T47D (cell line): ENCODE data around the gene TIMP4.

Experiments
- DNase-seq, 2 experiments: peaks; one replicate each; pipeline versions ENCODE4 v3.0.0 to v3.0.0-alpha.2; 2011 to 2012; ENCODE audit warnings: low read depth in 1 of 2, low spot score in 1 of 2
- JUND ChIP-seq: IDR thresholded peaks from 2 replicates; pipeline ENCODE4 v1.6.1; 2012; ENCODE audit warnings: low read depth
- in situ Hi-C: cut with HindIII; loops from 2 replicates; pipeline ENCODE4 v1.10.0; 2016; ENCODE audit warnings: low sequenced_read_pairs, low pct_unique_long_range_greater_than_20kb

TIMP4 gene

DNA sequence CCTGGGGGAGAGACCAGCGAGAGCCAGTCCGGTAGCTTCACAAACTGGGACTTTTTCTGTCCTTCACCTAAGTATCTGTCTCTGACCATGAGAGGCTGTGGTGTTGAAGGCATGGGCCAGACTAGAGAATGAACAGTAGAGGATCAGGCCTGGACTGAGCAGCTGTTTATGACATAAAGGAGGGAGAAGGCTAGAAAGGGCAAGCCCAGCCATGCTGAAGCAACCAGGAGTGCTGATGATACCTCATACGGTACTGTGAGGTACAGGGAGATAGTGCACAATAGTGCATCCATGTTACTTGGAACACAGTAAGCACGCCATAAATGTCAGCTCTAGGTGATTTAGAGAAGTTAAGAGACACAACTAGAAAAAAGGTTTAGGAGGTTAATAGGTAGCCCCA lies 22.6 kb upstream of the TIMP4 start:
- TF ChIP-seq JUND = no peak
- in situ Hi-C loops = no loop called here
- no peak for DNase-seq

DNA sequence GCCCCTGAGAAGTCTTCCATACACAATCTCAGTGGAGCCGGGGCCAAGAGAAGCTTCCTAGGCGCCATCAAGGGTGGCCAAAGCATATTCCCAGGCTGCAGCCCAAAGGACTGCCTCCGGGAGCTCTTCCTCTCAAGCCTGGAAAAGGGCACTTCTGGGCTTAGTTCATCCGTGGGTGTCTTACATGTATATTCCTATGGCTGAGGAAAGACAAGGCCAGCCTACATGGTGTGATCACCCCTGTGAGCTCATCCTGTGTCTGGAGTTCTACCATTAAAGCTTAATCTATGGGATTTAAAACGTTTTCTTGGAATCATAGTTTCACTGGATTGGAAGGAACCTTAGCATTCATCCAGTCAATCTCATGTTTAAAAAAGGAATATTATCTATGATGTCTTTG lies 21.9 kb upstream of the TIMP4 start:
- no peak for TF ChIP-seq JUND
- in situ Hi-C loops = no loop called here

DNA sequence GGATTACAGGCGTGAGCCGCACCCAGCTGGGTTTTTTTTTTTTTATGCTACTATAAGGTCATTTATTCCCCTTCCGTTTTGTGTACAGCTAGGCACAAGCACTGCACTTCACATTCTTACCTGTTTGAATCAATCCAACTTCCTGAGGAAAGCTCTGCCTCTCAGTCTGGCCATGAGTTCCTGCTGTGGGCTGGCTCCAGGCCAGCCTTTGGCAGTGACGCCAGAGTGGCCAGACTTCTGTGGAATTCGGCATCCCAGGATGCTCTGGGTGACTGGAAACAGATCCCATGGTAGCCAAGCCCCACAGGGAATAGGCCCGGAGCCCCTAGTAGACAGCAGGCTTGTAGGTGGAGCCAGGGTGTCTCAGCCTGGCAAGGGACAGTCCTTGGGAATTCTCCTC lies 21.5 kb upstream of the TIMP4 start:
- peak; percentile 37 to 54 for DNase-seq
- no peak for TF ChIP-seq JUND
- in situ Hi-C loops = no loop called here

More for the DNA sequence above, 21.9 kb upstream of the TIMP4 start:
- no peak for DNase-seq

DNA sequence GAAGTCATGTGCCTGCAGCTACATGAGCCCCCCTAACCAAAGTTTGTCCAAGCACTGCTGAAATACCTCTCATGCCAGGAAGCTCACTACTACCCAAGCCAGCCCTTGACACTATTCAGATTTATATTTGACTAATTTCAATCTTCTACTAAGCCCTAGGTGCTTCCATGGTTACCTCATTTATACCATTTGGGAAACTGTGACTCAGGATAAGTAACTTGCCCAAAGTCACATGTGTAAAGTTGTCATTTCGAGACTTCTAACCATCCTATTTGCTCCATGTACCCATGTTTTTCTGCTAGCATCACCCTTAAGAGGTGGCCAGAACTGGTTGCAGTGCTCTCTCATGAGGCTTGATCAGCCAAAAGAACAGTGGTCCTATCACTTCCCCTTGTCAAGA lies 20.7 kb upstream of the TIMP4 start:
- no peak for TF ChIP-seq JUND
- in situ Hi-C loops = no loop called here
- DNase-seq = no peak

DNA sequence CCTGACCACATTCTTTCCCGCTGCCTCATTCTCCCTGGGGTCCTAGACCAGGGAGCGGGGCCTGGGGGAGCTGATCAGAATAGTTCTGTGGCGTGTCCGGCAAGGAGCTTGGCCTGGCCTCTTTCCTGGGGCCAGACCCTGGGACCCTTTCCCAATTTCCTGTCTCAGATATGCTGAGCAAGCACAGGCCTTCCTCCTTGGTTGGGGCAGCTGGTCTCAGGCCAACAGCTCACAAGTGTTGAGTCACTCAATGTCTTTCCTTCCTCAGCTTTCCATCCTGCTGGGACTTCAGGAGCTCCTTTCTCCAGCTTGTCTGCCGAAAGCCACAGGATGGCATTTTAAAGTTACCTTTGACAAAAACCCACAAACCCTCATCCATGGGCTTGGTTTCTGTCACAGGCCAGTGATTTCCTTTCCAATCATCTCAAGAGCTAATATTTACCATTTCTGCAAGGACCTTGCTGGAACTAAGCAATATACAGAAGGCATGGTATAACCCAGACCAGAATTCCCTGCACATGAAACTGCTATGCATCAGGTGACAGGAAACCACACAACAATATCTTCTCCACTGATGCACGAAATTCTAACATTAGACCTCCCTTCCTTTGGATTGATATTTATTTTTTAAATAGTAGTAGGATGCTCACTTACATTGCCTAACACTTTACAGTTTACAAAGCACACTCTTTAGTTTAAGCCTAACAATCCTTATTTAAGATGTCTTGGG lies 19.5 kb upstream of the TIMP4 start:
- in situ Hi-C loops = no loop called here
- no peak for TF ChIP-seq JUND
- no peak for DNase-seq

DNA sequence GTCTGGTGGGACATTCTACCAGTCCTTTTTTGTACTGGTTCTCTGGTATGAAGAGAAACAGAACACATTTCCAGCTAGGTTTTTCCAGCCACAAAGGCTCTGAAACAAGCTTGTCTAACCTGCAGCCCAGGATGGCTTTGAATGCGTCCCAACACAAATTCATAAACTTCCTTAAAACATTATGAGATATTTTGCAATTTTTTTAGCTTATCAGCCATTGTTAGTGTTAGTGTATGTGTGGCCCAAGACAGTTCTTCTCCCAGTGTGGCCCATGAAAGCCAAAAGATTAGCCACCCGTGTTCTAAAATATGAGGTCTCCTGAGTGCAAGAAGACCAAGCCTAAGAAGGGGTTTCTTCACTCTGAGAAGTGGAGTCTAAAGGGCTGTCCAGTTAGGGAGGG lies 18.4 kb upstream of the TIMP4 start:
- DNase-seq = no peak
- TF ChIP-seq JUND = no peak
- in situ Hi-C loops = no loop called here

DNA sequence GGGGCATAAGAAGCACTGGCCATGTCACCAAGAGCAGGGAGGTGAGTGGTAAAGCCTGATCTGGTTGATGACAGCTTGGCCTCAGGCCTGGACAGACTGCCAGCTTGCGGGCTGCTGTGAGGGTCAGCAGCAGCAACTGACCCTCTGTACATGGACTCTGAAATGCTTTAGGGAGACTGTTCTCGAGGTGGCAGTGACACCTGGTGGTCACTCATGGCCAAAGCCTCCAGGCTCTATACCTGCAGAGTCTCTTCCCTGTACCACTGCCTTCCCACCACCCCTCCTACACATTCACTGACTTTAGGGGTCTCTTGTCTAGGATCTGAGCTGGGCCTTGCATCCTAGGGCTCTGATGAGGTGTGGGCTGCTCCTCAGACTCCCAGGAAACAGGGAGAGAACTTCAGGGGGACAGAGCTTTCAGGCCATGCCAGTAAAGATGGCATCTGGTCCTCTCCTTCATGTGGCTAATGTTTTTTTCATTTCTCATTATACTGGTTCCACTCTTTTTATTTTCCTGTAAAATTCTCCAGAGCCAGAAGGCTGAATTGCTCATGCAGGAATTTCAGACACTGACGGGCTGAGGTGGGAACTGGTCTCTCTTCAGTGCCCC lies 17.2 kb upstream of the TIMP4 start:
- in situ Hi-C loops = no loop called here
- peak; percentile 60 to 67 for DNase-seq
- TF ChIP-seq JUND = no peak

DNA sequence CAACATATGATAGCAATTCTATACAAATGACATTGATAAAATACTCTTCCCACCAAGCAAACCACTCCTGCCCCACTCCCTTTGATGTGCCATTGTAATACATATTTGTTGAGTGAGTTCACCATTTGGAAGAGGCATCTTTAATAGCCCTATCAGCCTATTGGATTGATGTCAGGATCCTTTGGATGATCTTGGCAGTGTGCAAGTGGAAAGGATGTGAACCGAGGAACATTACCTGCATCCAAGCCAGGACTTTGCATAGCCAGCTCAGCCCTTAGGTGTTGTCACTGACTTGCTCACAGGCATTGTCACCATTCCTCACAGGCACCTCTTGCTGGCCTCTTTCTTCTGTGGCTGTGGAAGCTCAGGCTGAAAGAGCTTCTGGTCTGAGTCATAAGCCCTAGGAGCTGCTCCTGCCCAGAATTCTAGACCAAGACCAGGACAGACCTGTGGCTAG lies 16.5 kb upstream of the TIMP4 start:
- no peak for DNase-seq
- TF ChIP-seq JUND = no peak
- in situ Hi-C loops = no loop called here

DNA sequence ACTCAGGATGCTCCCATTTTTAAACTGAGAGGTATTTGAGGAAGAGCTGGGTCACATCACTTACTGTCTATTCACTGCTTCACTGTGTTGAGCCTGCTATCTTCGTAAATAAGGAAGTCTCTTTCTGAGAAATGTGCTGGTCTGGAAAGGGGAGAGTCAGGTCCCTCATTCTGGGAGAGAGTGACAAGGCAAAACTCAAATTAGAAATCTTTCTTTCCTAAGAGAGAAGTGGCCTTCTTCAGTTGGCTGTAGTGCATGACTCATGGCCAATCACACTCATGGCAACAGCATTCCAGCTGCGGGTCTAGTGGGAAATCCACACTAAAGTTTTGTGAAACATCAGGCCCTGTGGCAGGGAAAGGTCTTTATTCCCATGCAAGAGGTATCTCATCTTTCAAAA lies 11.5 kb upstream of the TIMP4 start:
- in situ Hi-C loops = no loop called here
- no peak for DNase-seq
- TF ChIP-seq JUND = no peak

DNA sequence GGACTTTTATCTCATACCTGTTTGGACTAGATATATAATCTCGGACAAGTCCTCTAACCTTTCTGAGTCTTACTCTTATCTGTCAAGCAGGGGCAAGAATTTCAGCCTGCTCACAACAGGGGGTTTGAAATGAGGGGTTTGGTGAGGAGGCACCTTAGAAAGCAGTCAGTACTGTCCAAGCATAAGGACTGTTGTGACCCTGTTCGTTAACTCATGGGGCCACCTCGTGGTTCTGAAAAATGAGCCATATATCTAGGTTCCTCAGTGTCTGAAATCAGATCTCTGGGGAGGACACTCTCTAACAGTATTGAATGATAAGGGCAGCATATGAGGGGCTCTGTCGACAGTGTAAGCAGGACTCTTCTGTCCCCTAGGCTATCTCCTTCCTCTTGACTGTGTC lies 7.2 kb upstream of the TIMP4 start:
- in situ Hi-C loops = no loop called here
- no peak for TF ChIP-seq JUND
- DNase-seq = no peak

DNA sequence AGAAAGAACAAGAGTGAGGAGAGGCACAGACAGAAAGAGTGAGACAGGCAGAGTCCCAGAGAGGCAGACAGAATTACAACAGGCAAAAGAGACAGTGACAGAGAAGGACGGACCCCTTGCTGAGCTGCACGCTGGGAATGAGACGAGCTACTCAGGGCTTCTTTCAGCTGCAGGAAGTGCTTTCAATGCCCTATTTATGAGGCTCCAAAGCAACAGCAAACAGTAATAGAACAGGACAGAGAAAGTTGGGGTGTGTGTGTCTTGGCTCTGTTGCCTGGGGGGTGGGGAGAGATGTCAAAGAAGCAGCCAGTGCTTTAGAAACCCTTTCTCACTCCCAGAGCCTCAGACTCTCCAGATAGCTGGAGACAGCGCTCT lies 502 bp upstream of the TIMP4 start:
- TF ChIP-seq JUND = no peak
- DNase-seq = no peak
- in situ Hi-C loops = no loop called here

DNA sequence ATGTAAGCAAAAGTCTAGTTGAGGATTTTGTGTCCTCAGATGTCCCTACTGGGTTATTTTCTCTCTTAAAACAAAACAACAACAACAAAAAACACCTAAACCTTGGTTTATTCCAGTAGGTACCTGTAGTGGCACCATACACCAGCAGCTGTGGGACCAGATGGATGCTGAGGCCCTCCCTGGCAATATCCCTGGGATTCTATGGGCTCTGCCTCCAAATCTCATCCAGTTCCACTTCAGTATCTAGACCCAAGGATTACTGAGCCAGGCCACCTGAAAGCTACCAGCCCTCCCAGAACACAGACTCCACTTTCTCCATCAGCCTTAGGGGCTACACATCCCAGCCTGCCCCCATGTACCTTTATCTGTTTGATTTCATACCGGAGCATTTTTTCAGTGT lies 1.7 kb downstream of the TIMP4 start:
- TF ChIP-seq JUND = no peak
- in situ Hi-C loops = no loop called here
- no peak for DNase-seq

DNA sequence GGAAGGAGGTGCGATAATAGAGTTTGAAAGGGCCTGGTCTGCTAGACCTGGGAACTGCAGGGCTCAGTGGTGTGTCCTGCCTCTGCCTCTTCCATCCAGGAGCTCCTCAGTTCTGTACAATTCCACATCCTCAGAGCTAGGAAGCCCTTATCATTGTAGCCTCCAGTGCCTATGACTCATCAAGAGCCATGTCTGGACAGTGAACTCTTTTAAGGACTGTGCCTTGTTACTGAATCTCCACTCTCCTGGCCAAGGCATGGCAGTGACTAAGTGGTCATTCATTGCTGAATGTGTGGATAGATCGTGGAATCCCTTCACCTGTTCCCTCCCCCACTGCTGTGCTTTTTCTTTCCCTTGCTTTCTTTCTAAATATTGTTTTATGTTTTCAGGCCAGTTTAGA lies 2.9 kb downstream of the TIMP4 start:
- no peak for DNase-seq
- in situ Hi-C loops = no loop called here
- TF ChIP-seq JUND = no peak

DNA sequence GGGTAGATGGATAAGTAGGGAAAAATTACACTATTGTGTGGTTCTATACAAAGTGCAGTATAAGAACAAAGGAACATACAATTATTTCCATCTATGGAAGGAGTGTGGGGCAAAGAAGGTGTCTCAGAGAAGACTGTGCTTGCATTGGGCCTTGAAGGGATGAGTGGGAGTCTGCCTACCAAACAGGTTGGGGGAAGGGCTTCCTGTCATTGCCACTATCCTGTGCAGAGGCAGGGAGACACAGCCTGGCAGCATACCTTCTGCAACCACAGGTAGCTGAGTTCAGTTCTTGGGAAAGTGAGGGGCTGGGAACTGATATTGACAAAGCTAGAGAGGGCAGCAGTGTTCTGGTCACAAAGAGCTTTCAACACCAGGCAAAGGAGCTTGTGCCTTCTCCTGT lies 3.4 kb downstream of the TIMP4 start:
- DNase-seq = no peak
- in situ Hi-C loops = no loop called here
- no peak for TF ChIP-seq JUND
